Activated CD4-positive, alpha-beta T cell treated with anti-CD3 and anti-CD28 coated beads, Interleukin-2, Interleukin-4, amounts not matched to agents 100 ng/mL and 50 ng/mL, durations not matched to agents 16 hours and 8 hours (primary cell): ENCODE data around the gene SCD.
"Not testable (repeated sequence)": the region's sequence is repeated elsewhere in the genome, so short reads cannot be mapped to it uniquely, and the experiment has no call there.

ENCODE experiments used
- DNase-seq: peaks from one replicate; pipeline ENCODE4 v3.0.0-alpha.2; 2020; ENCODE audit warnings: low spot score

Gene SCD

GRCh38 chr10:100362570-100363496 is 15.8 kb downstream of the SCD start:
- DNase-seq: no peak

GRCh38 chr10:100364175-100364574 is 17.1 kb downstream of the SCD start:
- no peak for DNase-seq

- DNase-seq: no peak
Measured at GRCh38 chr10:100364735-100365391, 17.8 kb downstream of the SCD start.

GRCh38 chr10:100368721-100369120 is 21.7 kb downstream of the SCD start:
- no peak for DNase-seq

GRCh38 chr10:100370714-100371481 is 23.9 kb downstream of the SCD start:
- peak; percentile 66 for DNase-seq

- DNase-seq: no peak
Measured at GRCh38 chr10:100371482-100372027, 24.5 kb downstream of the SCD start.

- no peak for DNase-seq
Measured at GRCh38 chr10:100372415-100373297, 25.6 kb downstream of the SCD start.

- peak; percentile 97 for DNase-seq
Measured at GRCh38 chr10:100373298-100374199, 26.5 kb downstream of the SCD start.

- no peak for DNase-seq
Measured at GRCh38 chr10:100374200-100374655, 27.2 kb downstream of the SCD start.

GRCh38 chr10:100374677-100375353 is 27.8 kb downstream of the SCD start:
- DNase-seq: not testable (repeated sequence)

GRCh38 chr10:100376656-100377055 is 29.6 kb downstream of the SCD start:
- DNase-seq: not testable (repeated sequence)

GRCh38 chr10:100377830-100378229 is 30.8 kb downstream of the SCD start:
- DNase-seq: no peak

- no peak for DNase-seq
Measured at GRCh38 chr10:100380400-100380799, 33.4 kb downstream of the SCD start.

- DNase-seq: no peak
Measured at GRCh38 chr10:100382553-100382952, 35.5 kb downstream of the SCD start.

GRCh38 chr10:100383251-100383650 is 36.2 kb downstream of the SCD start:
- DNase-seq: no peak

- peak; percentile 19 for DNase-seq
Measured at GRCh38 chr10:100391163-100392002, 44.4 kb downstream of the SCD start.

GRCh38 chr10:100392686-100393003 is 45.6 kb downstream of the SCD start:
- no peak for DNase-seq

- no peak for DNase-seq
Measured at GRCh38 chr10:100395626-100396025, 48.6 kb downstream of the SCD start.

- DNase-seq: no peak
Measured at GRCh38 chr10:100396605-100397004, 49.6 kb downstream of the SCD start.
